Measurements from ENCODE around the gene GABBR2. TPM values are rescaled to one million over a fixed set of nuclear protein-coding genes. Genes with fewer than 3 reads are reported as not detected.

The GABBR2 gene
- total and polyA plus RNA-seq, 2 of the 8 experiments (the other 6 are each of a cell fraction or from before 2014, with no cell fraction given): 0.50 to 1.2 TPM

- Histone ChIP-seq H2BK120ac (replicated peaks; ENCODE audit: low read depth, low read length) (no peak overlapping the region), H2BK5ac (ENCODE audit: low read depth, low read length) (no peak overlapping the region), H4K8ac (ENCODE audit: extremely low read depth, insufficient read depth, low read length) (no peak overlapping the region), H3K27ac (ENCODE audit: low read depth, low read length) (no peak overlapping the region), H3K79me2 (ENCODE audit: control insufficient read depth in 1 of 2, insufficient read depth in 2 of 2, low read length in 2 of 2) (no peaks in the 10 kb centered on the region), H3K36me3 (ENCODE audit: control insufficient read depth in 2 of 4, insufficient read depth in 4 of 4, low read length in 3 of 4) (no peaks in the 10 kb centered on the region), H3K4ac (replicated peaks; ENCODE audit: insufficient read length, low read depth, low read length) (no peak overlapping the region), H2AK5ac (ENCODE audit: low read depth, low read length) (no peak overlapping the region), H3K9ac (replicated peaks in 1 of 4; ENCODE audit: extremely low read depth in 1 of 4, low read depth in 3 of 4, low read length in 3 of 4) (no peak overlapping the region), H4K5ac (ENCODE audit: insufficient read length, low read depth, low read length) (no peak overlapping the region), H3K56ac (replicated peaks; ENCODE audit: insufficient read length, low read depth, low read length) (no peak overlapping the region), H3K14ac (ENCODE audit: insufficient read length) (no peak overlapping the region), H3K4me3 (ENCODE audit: extremely low read depth in 1 of 4, insufficient read depth in 2 of 4, low read depth in 3 of 4, low read length in 4 of 4) (no peak overlapping the region), H3K79me1 (ENCODE audit: low read depth, low read length) (no peaks in the 10 kb centered on the region), H3K23ac (ENCODE audit: insufficient read length) (no peak overlapping the region), H2AFZ (ENCODE audit: low read length) (no peak overlapping the region), H2BK15ac (ENCODE audit: low read length) (no peak overlapping the region), H3K27me3 (replicated peaks in 1 of 4; ENCODE audit: control insufficient read depth in 3 of 4, extremely low read depth in 1 of 4, insufficient read depth in 3 of 4, low read length in 3 of 4) (no peaks in the 10 kb centered on the region), H3K23me2 (ENCODE audit: low read depth, low read length) (no peaks in the 10 kb centered on the region), H3K4me1 (replicated peaks in 1 of 4; ENCODE audit: control insufficient read depth in 3 of 4, insufficient read depth in 4 of 4, low read length in 3 of 4) (no peaks in the 10 kb centered on the region), H4K91ac (replicated peaks; ENCODE audit: insufficient read length, low read length) (no peak overlapping the region), H2BK20ac (ENCODE audit: low read length) (no peak overlapping the region), H4K20me1 (replicated peaks in 1 of 2; ENCODE audit: control insufficient read depth in 1 of 2, insufficient read depth in 2 of 2, low read length in 2 of 2) (no peaks in the 10 kb centered on the region), H2BK12ac (ENCODE audit: low read depth, low read length) (no peak overlapping the region), H3K4me2 (ENCODE audit: insufficient read depth in 1 of 2, low read depth in 2 of 2, low read length in 2 of 2) (no peak overlapping the region), H3K18ac (ENCODE audit: extremely low read depth, low read length) (no peak overlapping the region), H3K9me3 (ENCODE audit: insufficient read depth in 2 of 2, low read depth in 1 of 2, low read length in 1 of 2) (no peaks in the 10 kb centered on the region)
- POLR2A ChIA-PET (ENCODE audit: partially characterized antibody): no interaction called here
- CTCF ChIA-PET (ENCODE audit: partially characterized antibody): interaction anchor here (0.9 to 1.4 kb wide), 3 partner anchors 25 to 235 kb away, joined by 3 to 5 read pairs (median 3); no protein-coding TSS in a partner anchor
- FAIRE-seq (no peak), DNase-seq (ENCODE audit: low read depth in 1 of 2, low spot score in 2 of 2) (no peak)
- 84% methylated on average over 6 of the region's 6 CpGs; no CpG with 5 or more reads in 1 of the 2 experiments for WGBS, 2 experiments (ENCODE audit: extremely low coverage in 1 of 2, insufficient coverage in 1 of 2, insufficient read length in 1 of 2, insufficient replicate concordance in 2 of 2, low coverage in 1 of 2, low lambda C conversion rate in 2 of 2, missing lambda C conversion rate in 1 of 2)
- TF ChIP-seq KDM5A (IDR thresholded peaks at IDR 0.05; ENCODE audit: low read length) (no peak), CHD2 (IDR thresholded peaks at IDR 0.05; ENCODE audit: low read length) (no peak), POLR2AphosphoS5 (IDR thresholded peaks at IDR 0.05; ENCODE audit: low read depth, low read length) (no peak), GTF2F1 (IDR thresholded peaks at IDR 0.05; ENCODE audit: borderline replicate concordance, low read depth, low read length) (no peak), CBX8 (IDR thresholded peaks at IDR 0.05; ENCODE audit: borderline replicate concordance, low read depth, low read length) (no peak), POLR2A (IDR thresholded peaks at IDR 0.05; ENCODE audit: control extremely low read depth in 1 of 2, low read depth in 2 of 2, low read length in 2 of 2) (no peak), BRCA1 (IDR thresholded peaks at IDR 0.05; ENCODE audit: low read depth, low read length) (no peak)
Observed at GRCh38 chr9:98339987-98340800, 368.5 kb downstream of the GABBR2 start.

Data from H1 (cell line).